ENCODE measurements around the gene SLC10A1. TPM values are rescaled to one million over a fixed set of nuclear protein-coding genes. Genes with fewer than 3 reads are reported as not detected.

Gene SLC10A1
- not detected in 2 replicates for total RNA-seq

DNA sequence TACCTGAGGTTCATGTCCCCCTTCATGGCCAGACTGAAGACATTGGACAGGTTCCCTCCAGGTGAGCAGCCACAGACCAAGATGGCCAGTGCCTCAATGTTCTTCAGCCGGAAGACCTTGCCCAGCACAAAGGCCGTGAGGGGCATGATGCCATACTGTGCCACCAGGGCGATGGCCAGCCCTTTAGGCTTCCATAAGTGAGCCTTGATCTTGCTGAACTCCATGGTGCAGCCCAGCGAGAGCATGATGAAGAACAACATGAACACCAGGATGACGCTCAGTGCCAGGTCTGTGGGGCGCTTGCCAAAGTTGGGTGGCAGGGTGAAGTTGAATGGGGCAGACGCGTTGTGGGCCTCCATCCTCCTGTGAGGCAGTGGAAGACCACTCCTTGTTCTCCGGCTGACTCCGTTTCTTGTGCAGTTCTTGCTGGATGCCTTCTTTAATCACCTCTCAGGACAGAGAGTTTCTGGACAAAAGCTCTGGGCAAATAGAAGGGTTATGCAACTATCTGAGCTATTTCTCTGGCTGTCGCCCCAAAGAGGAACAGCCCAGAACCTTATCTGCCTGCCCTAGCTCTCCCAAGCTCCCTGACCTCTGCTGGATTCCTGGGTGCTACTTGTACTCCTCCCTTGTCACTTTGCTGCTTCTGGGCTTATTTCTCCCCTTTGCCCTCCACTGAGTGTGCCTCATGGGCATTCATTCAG is at the start of gene SLC10A1:
TSS of gene SLC10A1 (minus strand) at position 445 of the 704 bp plus-strand sequence. CDS start at position 359, 86 bp downstream.
- H3K4me3 ChIP-seq (ENCODE audit: low read depth, low read length): no peak within 1 kb of the TSS
- TF ChIP-seq, protein P1, sequence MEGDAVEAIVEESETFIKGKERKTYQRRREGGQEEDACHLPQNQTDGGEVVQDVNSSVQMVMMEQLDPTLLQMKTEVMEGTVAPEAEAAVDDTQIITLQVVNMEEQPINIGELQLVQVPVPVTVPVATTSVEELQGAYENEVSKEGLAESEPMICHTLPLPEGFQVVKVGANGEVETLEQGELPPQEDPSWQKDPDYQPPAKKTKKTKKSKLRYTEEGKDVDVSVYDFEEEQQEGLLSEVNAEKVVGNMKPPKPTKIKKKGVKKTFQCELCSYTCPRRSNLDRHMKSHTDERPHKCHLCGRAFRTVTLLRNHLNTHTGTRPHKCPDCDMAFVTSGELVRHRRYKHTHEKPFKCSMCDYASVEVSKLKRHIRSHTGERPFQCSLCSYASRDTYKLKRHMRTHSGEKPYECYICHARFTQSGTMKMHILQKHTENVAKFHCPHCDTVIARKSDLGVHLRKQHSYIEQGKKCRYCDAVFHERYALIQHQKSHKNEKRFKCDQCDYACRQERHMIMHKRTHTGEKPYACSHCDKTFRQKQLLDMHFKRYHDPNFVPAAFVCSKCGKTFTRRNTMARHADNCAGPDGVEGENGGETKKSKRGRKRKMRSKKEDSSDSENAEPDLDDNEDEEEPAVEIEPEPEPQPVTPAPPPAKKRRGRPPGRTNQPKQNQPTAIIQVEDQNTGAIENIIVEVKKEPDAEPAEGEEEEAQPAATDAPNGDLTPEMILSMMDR (IDR thresholded peaks at IDR 0.05; ENCODE audit: insufficient read depth, low read depth, low read length): no peak
- DNase-seq (ENCODE audit: low read depth): no peak

DNA sequence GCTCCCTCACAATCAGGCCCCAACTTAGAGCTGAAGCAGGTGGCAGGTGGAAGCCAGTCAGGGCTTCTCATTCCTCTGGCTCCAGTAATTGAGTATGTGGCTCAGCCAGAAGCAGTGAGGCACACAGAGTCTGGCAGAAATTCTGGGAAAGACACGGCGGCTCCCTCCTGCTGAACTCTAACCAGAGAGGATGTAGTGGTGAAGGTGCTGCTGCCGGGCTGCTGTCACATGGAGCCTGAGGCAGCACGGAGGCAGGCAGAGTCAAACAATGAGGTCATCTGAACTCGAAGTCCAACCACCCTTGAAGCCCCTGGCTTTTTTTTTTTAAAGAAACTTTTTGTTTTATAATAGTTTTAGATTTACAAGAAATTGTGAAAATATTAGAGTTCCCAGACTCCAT is 48.7 kb upstream of the SLC10A1 start:
- no peak for DNase-seq (ENCODE audit: low read depth)
- TF ChIP-seq, protein P1 (IDR thresholded peaks at IDR 0.05; ENCODE audit: insufficient read depth, low read depth, low read length): no peak
- H3K4me3 ChIP-seq (ENCODE audit: low read depth, low read length): no peak overlapping the region

DNA sequence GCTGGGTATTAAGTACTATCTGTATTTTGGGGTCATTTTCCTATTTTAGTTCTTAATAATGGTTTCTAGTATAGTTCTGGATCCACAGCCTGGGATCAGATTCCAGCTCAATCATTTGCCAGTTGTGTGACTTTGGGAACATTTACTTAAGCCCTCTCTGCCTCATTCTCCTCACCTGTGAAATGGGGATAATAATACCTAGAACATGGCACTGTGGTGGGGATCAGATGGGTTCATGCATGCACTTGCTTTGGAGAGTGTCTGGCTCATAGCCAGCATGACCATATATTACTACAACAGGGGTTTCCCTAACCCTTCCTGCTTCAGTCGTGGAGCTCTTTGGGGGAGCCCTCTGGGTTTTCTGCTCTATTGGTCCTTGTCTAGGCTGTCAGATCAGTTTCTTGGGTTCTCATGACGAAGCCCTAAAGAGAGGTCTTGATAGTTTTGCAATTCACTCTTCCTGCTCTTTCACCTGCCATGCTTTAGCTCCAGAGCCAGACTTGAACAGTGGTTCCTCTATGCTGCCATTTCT is 48.1 kb upstream of the SLC10A1 start:
- TF ChIP-seq, protein P1 (IDR thresholded peaks at IDR 0.05; ENCODE audit: insufficient read depth, low read depth, low read length): no peak

DNA sequence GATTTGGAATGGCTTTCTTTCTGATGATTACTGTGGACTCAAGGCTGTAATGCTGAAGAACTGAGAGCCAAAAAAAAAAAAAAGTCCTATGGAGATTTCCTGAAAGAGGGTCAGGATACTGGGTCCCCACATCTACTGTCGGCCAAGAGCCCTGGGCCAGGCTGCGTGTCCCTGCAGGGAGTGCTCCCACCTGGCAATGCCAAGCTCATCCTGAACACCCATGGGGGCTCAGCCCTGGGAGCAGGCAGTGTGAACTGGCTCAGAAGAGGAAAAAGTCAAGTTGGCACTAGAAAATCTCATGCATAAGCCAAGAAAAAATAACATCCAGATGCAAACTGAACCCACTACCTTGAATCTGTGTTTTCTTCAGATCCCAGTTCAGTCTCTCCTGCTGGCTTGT is 47.1 kb upstream of the SLC10A1 start:
- no peak overlapping the region for H3K4me3 ChIP-seq (ENCODE audit: low read depth, low read length)
- TF ChIP-seq, protein P1 (IDR thresholded peaks at IDR 0.05; ENCODE audit: insufficient read depth, low read depth, low read length): no peak
- no peak for DNase-seq (ENCODE audit: low read depth)

More for the DNA sequence above, 48.1 kb upstream of the SLC10A1 start:
- no peak for DNase-seq (ENCODE audit: low read depth)
- H3K4me3 ChIP-seq (ENCODE audit: low read depth, low read length): no peak overlapping the region

DNA sequence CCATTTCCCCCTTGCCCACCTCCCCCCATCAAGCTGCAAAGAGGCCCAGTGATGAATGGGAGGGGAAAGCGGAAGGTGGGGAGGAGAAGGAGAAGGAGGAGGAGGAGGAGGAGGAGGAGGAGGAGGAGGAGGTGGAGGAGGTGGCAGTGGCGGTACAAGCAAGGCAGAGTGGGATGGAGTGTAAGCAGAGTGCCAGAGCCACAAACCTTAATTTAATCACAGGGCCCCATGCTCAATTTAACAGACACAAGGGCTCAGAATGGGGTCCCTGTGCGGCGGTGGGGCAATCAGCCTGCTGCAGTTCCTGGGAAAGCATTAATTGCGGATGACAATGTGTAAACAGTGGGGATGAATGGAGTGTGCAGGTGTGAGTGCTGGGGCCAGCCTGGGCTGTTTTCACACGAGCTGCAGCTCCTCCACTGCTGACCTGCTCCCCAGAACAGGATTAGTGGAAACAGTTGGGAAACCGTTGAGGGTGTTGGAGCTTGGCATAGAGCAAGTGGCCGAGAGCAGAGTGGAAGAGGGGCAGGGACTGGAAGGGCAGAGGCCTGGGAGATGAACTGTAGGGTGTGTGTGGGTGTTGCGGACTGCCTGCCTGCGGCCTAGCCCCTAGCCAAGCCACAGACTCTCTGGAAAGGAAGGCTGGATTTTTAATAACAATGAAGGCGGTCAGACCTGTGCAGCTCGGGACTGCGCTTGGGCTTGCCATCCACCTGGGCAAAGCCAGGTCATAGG is 45.8 kb upstream of the SLC10A1 start:
- DNase-seq (ENCODE audit: low read depth): no peak
- TF ChIP-seq, protein P1 (IDR thresholded peaks at IDR 0.05; ENCODE audit: insufficient read depth, low read depth, low read length): no peak
- H3K4me3 ChIP-seq (ENCODE audit: low read depth, low read length): no peak overlapping the region

DNA sequence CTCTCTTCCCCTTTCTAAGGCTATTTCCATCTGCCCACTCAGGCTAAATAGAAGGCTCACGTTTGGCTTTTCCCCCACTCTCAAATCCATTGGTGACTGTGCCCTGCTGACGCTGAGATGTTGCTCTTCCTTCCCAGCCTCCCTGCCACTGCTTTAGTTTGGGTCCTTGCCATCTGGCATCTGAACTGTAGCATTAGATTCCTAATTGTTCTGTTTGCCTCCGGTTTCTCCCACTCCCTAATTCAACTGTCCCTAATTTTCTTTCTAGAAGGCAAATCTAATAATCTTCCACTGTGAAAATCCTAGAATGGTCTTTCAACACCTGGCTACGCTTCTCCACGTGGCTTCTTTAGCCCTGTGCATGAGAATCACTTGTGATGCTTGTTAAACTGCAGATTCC is 44.6 kb upstream of the SLC10A1 start:
- TF ChIP-seq, protein P1 (IDR thresholded peaks at IDR 0.05; ENCODE audit: insufficient read depth, low read depth, low read length): no peak
- no peak for DNase-seq (ENCODE audit: low read depth)

More for the DNA sequence above, 44.6 kb upstream of the SLC10A1 start:
- no peak overlapping the region for H3K4me3 ChIP-seq (ENCODE audit: low read depth, low read length)
